Smooth muscle cell of the brain vasculature (primary cell): ENCODE measurements around the gene OPHN1.
A peak's percentile ranks its signal among the peaks of the same experiment; 100 is the strongest.

Experiments used
- DNase-seq: peaks from one replicate; pipeline ENCODE4 v3.0.0-alpha.2; 2012; ENCODE audit warnings: low read depth, low spot score

Gene OPHN1

GRCh38 chrX:68249401-68249831, 183.9 kb downstream of the OPHN1 start:
- DNase-seq = no peak

- no peak for DNase-seq
These were observed 194.7 kb downstream of the OPHN1 start for GRCh38 chrX:68238568-68238967.

GRCh38 chrX:68234171-68234910, 199.0 kb downstream of the OPHN1 start:
- DNase-seq = no peak

- no peak for DNase-seq
These were observed 201.1 kb downstream of the OPHN1 start for GRCh38 chrX:68232206-68232605.

GRCh38 chrX:68209008-68209407, 224.3 kb downstream of the OPHN1 start:
- no peak for DNase-seq

- no peak for DNase-seq
These were observed 228.7 kb downstream of the OPHN1 start for GRCh38 chrX:68204521-68205038.

- no peak for DNase-seq
These were observed 229.6 kb downstream of the OPHN1 start for GRCh38 chrX:68203646-68204045.

GRCh38 chrX:68203211-68203610, 230.1 kb downstream of the OPHN1 start:
- DNase-seq = no peak

- no peak for DNase-seq
These were observed 234.0 kb downstream of the OPHN1 start for GRCh38 chrX:68199062-68199848.

- peak; percentile 15 for DNase-seq
These were observed 236.1 kb downstream of the OPHN1 start for GRCh38 chrX:68196939-68197791.

- DNase-seq = no peak
These were observed 237.7 kb downstream of the OPHN1 start for GRCh38 chrX:68195561-68195960.

- DNase-seq = no peak
These were observed 239.5 kb downstream of the OPHN1 start for GRCh38 chrX:68193786-68194185.

GRCh38 chrX:68193234-68193633, 240.1 kb downstream of the OPHN1 start:
- DNase-seq = no peak

GRCh38 chrX:68190799-68191198, 242.5 kb downstream of the OPHN1 start:
- DNase-seq = no peak

GRCh38 chrX:68186552-68187262, 246.6 kb downstream of the OPHN1 start:
- no peak for DNase-seq

GRCh38 chrX:68185161-68185560, 248.1 kb downstream of the OPHN1 start:
- DNase-seq = no peak

- no peak for DNase-seq
These were observed 249.6 kb downstream of the OPHN1 start for GRCh38 chrX:68183612-68184214.

GRCh38 chrX:68180579-68180978, 252.7 kb downstream of the OPHN1 start:
- DNase-seq = no peak

- DNase-seq = no peak
These were observed 253.9 kb downstream of the OPHN1 start for GRCh38 chrX:68179355-68179754.

- no peak for DNase-seq
These were observed 255.8 kb downstream of the OPHN1 start for GRCh38 chrX:68177542-68177941.

- DNase-seq = no peak
These were observed 257.7 kb downstream of the OPHN1 start for GRCh38 chrX:68175562-68175961.
